HepG2 (cell line): ENCODE results near the gene MAMDC2. TPM values are rescaled to one million over a fixed set of nuclear protein-coding genes. Genes with fewer than 3 reads are reported as not detected.
A peak's percentile ranks its signal among the peaks of the same experiment; 100 is the strongest.

Source experiments
- AGO2 ChIP-seq: fragments of 200-400 bp; formaldehyde crosslinking; optimal IDR thresholded peaks from 2 replicates; pipeline ENCODE3; 2017; ENCODE audit warnings: mild to moderate bottlenecking, low read depth, low read length, moderate library complexity
- BCL6 ChIP-seq: IDR thresholded peaks from 2 replicates; pipeline ENCODE4 v1.6.1; 2016; ENCODE audit warnings: missing genetic modification reagents, missing compliant biosample characterization
- DR1 ChIP-seq: sonication (generic); formaldehyde crosslinking; IDR thresholded peaks from 2 replicates; pipeline ENCODE4 v1.8.0; 2021; ENCODE audit warnings: mild to moderate bottlenecking, missing genetic modification reagents, inconsistent platforms
- RBAK ChIP-seq: sonication (generic); formaldehyde crosslinking; IDR thresholded peaks from 2 replicates; pipeline ENCODE4 v1.5.1; 2020; ENCODE audit warnings: mild to moderate bottlenecking, missing genetic modification reagents
- SOX6 ChIP-seq, 2 experiments: fragments of 450-650 bp in 1 of 2; sonication (generic) in 1 of 2; formaldehyde crosslinking in 1 of 2; IDR thresholded peaks; 2 replicates each; pipeline versions ENCODE4 v1.4.0 to v1.6.1; 2017 to 2020; ENCODE audit warnings: antibody characterized with exemption in 1 of 2, mild to moderate bottlenecking in 1 of 2, missing genetic modification reagents in 1 of 2
- ZNF484 ChIP-seq: sonication (generic); formaldehyde crosslinking; IDR thresholded peaks from 2 replicates; pipeline ENCODE4 v1.5.1; 2020; ENCODE audit warnings: mild to moderate bottlenecking, low read depth, missing genetic modification reagents, borderline replicate concordance
- ZNF790 ChIP-seq: sonication (generic); formaldehyde crosslinking; IDR thresholded peaks from 2 replicates; pipeline ENCODE4 v1.8.0; 2022; ENCODE audit warnings: missing genetic modification reagents, mild to moderate bottlenecking, borderline replicate concordance
- polyA plus RNA-seq, 8 experiments: library from polyadenylated mRNA; depleted of rRNA in 3 of 8; stranded (reverse) in 7 of 8; unstranded in 1 of 8; fragments of >200 nt; fragmentation: Illumina TruSeq in 4 of 8; extraction: Trizol in 4 of 8; gene quantifications; 2 replicates each; pipeline versions ENCODE4 v1.2.1 to v1.2.3, GENCODE V29; 2011 to 2016; ENCODE audit warnings: low read depth in 4 of 8, missing spikeins in 1 of 8, mixed read lengths in 1 of 8; ENCODE audit not compliant: insufficient read depth in 1 of 8
- total RNA-seq, 5 experiments: library from RNA; depleted of rRNA; stranded (reverse); fragments of >200 nt; fragmentation: Illumina TruSeq; extraction: Trizol; gene quantifications; 2 replicates each; pipeline ENCODE4 v1.2.3, GENCODE V29; 2016; ENCODE audit warnings: low read depth in 1 of 5
- TF ChIP-seq, protein P1 (sequence below): sonication (generic); formaldehyde crosslinking; IDR thresholded peaks from 2 replicates; pipeline ENCODE4 v1.5.1; 2020; ENCODE audit warnings: missing genetic modification reagents, mild to moderate bottlenecking, borderline replicate concordance
- TF ChIP-seq, protein P2 (sequence below): sonication (generic); formaldehyde crosslinking; IDR thresholded peaks from 2 replicates; pipeline ENCODE4 v1.4.0; 2020; ENCODE audit warnings: mild to moderate bottlenecking, missing genetic modification reagents
- TF ChIP-seq, protein P3 (sequence below): sonication (generic); formaldehyde crosslinking; IDR thresholded peaks from 2 replicates; pipeline ENCODE4 v1.4.0; 2020; ENCODE audit warnings: missing genetic modification reagents; ENCODE audit errors: not compliant biosample characterization
- TF ChIP-seq, protein P4 (sequence below): sonication (generic); formaldehyde crosslinking; IDR thresholded peaks from 2 replicates; pipeline ENCODE4 v1.4.0; 2020; ENCODE audit warnings: missing genetic modification reagents

Gene MAMDC2
- total and polyA plus RNA-seq, 2 of the 13 experiments (the other 11 are each of a cell fraction or from before 2014, with no cell fraction given), result not detected

DNA sequence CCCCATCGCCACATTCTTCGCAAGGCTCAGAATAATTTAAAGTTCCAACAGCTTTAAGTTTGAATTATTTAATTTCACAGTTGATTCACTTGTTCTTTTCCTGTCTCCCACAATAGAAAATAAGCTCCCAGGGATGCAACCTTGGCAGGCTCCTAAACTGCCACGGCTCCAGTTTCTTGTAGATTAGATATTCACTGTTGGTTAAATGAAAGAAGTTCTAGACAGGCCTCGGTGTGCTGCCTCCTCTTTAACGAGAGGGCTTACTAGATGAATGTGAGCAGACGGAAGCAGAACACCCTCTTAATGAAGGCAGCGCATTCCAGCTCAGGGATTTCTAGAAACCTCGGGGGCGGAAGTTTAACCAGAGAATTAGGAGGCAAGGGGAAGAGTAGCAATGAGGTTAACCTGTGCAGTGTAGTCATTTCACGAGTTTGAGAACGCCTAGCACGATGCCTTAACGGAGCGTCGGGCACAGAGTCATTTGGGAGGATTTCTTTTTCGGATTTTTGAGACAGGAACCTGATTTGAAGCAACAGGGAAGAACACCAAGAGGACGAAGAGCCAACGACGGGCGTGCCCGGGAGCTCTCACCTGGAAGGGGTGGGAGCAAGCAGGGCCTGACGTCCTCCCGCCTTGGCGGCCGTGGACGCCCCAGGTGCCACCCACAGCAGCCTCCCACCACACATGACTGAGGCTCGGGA, 214.5 kb downstream of the MAMDC2 start (continued):
- TF ChIP-seq, protein P1, sequence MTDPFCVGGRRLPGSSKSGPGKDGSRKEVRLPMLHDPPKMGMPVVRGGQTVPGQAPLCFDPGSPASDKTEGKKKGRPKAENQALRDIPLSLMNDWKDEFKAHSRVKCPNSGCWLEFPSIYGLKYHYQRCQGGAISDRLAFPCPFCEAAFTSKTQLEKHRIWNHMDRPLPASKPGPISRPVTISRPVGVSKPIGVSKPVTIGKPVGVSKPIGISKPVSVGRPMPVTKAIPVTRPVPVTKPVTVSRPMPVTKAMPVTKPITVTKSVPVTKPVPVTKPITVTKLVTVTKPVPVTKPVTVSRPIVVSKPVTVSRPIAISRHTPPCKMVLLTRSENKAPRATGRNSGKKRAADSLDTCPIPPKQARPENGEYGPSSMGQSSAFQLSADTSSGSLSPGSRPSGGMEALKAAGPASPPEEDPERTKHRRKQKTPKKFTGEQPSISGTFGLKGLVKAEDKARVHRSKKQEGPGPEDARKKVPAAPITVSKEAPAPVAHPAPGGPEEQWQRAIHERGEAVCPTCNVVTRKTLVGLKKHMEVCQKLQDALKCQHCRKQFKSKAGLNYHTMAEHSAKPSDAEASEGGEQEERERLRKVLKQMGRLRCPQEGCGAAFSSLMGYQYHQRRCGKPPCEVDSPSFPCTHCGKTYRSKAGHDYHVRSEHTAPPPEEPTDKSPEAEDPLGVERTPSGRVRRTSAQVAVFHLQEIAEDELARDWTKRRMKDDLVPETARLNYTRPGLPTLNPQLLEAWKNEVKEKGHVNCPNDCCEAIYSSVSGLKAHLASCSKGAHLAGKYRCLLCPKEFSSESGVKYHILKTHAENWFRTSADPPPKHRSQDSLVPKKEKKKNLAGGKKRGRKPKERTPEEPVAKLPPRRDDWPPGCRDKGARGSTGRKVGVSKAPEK (CRISPR knock-in tag), result peak; percentile 16; the same call in 1 of the 2 replicates
- TF ChIP-seq, protein P2, sequence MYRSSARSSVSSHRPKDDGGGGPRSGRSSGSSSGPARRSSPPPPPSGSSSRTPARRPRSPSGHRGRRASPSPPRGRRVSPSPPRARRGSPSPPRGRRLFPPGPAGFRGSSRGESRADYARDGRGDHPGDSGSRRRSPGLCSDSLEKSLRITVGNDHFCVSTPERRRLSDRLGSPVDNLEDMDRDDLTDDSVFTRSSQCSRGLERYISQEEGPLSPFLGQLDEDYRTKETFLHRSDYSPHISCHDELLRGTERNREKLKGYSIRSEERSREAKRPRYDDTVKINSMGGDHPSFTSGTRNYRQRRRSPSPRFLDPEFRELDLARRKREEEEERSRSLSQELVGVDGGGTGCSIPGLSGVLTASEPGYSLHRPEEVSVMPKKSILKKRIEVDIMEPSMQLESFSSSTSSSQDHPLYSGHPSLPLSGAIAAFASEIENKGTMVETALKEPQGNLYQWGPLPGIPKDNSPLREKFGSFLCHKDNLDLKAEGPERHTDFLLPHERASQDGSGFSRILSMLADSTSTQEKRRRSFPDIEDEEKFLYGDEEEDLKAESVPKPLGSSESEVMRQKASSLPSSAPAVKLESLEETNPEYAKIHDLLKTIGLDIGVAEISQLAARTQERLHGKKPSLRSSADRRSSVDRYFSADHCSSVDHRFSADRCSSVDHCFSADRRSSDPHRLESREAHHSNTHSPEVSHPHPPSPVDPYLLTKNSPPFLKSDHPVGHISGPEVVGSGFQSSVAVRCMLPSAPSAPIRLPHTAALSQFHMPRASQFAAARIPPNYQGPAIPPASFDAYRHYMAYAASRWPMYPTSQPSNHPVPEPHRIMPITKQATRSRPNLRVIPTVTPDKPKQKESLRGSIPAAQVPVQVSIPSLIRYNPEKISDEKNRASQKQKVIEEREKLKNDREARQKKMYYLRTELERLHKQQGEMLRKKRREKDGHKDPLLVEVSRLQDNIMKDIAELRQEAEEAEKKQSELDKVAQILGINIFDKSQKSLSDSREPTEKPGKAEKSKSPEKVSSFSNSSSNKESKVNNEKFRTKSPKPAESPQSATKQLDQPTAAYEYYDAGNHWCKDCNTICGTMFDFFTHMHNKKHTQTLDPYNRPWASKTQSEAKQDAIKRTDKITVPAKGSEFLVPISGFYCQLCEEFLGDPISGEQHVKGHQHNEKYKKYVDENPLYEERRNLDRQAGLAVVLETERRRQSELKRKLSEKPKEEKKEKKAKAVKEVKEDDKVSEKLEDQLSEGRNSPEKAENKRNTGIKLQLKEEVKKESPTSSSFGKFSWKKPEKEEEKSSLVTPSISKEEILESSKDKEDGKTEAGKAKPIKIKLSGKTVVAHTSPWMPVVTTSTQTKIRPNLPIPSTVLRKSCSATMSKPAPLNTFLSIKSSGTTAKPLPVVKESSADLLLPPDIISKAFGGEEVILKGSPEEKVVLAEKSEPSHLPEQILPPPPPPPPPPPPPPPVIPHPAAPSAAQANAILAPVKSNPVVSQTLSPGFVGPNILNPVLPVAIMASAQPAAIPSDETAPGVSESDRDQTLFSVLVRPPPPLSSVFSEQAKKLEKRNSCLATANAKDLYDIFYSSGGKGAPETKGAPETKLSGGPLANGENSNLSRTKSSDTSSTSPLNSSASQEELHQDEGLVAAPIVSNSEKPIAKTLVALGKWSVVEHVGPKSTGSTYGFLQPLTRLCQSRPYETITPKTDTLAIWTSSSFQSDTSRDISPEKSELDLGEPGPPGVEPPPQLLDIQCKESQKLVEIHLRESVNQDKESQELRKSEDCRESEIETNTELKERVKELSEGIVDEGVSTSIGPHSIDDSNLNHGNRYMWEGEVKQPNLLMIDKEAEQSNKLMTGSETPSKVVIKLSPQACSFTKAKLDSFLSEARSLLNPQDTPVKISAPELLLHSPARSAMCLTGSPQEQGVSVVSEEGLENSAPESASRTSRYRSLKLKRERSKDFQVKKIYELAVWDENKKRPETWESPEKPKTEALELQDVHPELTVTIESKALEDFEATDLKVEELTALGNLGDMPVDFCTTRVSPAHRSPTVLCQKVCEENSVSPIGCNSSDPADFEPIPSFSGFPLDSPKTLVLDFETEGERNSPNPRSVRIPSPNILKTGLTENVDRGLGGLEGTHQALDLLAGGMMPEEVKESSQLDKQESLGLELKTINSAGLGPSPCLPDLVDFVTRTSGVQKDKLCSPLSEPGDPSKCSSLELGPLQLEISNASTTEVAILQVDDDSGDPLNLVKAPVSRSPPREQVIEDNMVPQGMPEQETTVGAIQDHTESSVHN, result 0 out of 2 replicates have a peak, but pooled peaks have one; percentile 11
- TF ChIP-seq SOX6 (IDR thresholded peaks at IDR 0.05) (no peak), SOX6 (CRISPR knock-in tag; IDR thresholded peaks at IDR 0.05) (peak; percentile 1), BCL6 (CRISPR knock-in tag) (peak; percentile 24; the same call in 1 of the 2 replicates), RBAK (CRISPR knock-in tag) (no peak), ZNF790 (CRISPR knock-in tag) (no peak), DR1 (CRISPR knock-in tag) (0 out of 2 replicates have a peak, but pooled peaks have one; percentile 11), ZNF484 (CRISPR knock-in tag) (0 out of 2 replicates have a peak, but pooled peaks have one; percentile 36), AGO2 (no peak)
- TF ChIP-seq, protein P3, sequence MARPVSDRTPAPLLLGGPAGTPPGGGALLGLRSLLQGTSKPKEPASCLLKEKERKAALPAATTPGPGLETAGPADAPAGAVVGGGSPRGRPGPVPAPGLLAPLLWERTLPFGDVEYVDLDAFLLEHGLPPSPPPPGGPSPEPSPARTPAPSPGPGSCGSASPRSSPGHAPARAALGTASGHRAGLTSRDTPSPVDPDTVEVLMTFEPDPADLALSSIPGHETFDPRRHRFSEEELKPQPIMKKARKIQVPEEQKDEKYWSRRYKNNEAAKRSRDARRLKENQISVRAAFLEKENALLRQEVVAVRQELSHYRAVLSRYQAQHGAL, result peak; percentile 40
- TF ChIP-seq, protein P4, sequence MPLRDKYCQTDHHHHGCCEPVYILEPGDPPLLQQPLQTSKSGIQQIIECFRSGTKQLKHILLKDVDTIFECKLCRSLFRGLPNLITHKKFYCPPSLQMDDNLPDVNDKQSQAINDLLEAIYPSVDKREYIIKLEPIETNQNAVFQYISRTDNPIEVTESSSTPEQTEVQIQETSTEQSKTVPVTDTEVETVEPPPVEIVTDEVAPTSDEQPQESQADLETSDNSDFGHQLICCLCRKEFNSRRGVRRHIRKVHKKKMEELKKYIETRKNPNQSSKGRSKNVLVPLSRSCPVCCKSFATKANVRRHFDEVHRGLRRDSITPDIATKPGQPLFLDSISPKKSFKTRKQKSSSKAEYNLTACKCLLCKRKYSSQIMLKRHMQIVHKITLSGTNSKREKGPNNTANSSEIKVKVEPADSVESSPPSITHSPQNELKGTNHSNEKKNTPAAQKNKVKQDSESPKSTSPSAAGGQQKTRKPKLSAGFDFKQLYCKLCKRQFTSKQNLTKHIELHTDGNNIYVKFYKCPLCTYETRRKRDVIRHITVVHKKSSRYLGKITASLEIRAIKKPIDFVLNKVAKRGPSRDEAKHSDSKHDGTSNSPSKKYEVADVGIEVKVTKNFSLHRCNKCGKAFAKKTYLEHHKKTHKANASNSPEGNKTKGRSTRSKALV, result peak; percentile 44; the same call in 1 of the 2 replicates
